GM19372 (cell line): ENCODE data around the gene GTPBP3.
"Not testable (repeated sequence)": the region's sequence is repeated elsewhere in the genome, so short reads cannot be mapped to it uniquely, and the experiment has no call there.

Source experiments
- ATAC-seq: cut with Tn5 transposase; IDR thresholded peaks from one replicate; pipeline ENCODE4 v1.9.1; 2021; ENCODE audit warnings: mild to moderate bottlenecking, low read depth, moderate library complexity; ENCODE audit not compliant: unreplicated experiment

GTPBP3 gene

DNA sequence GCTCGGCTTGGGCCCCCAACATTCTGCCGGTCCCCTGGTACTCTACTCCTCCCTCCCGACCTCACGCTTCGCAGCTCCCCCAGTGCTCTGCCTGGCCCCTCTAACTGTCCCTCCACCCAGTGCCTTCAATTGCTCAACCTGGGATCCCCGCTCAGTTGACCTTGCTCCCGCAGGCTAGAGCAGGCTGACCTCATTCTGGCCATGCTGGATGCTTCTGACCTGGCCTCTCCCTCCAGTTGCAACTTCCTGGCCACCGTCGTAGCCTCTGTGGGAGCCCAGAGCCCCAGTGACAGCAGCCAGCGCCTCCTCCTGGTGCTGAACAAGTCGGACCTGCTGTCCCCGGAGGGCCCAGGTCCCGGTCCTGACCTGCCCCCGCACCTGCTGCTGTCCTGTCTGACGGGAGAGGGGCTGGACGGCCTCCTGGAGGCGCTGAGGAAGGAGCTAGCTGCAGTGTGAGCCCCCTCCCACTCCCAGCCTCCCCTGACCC lies 3.6 kb downstream of the GTPBP3 start:
- ATAC-seq: no peak

DNA sequence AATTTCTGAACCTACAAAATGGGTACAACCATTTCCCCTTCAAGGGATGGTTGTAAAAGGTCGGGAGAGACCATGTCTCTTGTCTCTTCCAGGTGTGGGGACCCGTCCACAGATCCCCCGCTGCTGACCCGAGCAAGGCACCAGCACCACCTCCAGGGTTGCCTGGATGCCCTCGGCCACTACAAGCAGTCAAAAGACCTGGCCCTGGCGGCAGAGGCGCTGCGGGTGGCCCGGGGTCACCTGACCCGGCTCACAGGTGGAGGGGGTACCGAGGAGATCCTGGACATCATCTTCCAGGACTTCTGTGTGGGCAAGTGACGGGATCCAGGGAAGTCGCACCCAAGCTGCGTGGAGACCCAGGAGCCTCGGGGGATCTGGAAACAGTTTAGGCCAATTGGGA lies 4.0 kb downstream of the GTPBP3 start:
- ATAC-seq: no peak

GRCh38 chr19:17341845-17342244 lies 4.5 kb downstream of the GTPBP3 start:
- no peak for ATAC-seq

- no peak for ATAC-seq
Observed at GRCh38 chr19:17346109-17346671, 8.8 kb downstream of the GTPBP3 start.

DNA sequence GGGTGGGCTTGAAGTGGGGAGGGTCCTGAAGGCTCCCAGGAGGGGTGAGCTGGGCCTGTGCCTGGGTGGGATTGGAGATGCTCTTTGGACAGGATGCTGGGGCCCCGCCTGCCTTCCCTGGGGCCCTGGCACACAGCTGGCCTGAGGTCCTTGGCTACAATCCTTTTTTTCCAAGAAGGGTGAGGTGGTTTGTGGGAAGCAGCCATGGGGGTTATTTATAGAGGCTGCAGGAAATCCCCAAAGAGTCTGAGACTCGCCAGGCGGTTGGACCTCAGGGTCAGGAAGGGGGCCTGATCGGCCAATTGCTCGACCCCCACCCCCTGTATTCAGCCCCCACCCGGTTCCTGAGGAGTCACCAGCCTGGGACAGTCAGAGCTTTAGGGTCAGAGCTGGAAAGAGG lies 10.0 kb downstream of the GTPBP3 start:
- no peak for ATAC-seq

DNA sequence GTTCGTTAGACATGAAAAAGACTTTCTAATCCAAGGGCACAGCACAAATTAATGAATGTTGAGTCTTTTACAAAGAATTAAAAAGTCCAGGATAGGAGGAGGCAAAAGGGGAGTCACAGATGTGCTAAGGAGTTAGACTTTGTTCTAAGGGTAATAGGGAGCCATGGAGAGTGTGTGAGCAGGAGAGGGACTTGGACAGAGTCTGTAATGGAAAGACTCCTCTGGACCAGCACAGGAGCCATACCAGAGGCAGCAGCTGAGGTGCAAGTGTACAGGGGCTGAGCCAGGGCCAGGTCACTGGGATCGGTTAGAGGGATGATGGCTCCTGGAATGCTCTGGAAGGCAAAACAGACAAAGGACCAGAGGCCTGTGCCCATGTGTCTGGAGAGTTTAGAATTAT lies 10.5 kb downstream of the GTPBP3 start:
- no peak for ATAC-seq

GRCh38 chr19:17348700-17349099 lies 11.3 kb downstream of the GTPBP3 start:
- ATAC-seq: no peak

DNA sequence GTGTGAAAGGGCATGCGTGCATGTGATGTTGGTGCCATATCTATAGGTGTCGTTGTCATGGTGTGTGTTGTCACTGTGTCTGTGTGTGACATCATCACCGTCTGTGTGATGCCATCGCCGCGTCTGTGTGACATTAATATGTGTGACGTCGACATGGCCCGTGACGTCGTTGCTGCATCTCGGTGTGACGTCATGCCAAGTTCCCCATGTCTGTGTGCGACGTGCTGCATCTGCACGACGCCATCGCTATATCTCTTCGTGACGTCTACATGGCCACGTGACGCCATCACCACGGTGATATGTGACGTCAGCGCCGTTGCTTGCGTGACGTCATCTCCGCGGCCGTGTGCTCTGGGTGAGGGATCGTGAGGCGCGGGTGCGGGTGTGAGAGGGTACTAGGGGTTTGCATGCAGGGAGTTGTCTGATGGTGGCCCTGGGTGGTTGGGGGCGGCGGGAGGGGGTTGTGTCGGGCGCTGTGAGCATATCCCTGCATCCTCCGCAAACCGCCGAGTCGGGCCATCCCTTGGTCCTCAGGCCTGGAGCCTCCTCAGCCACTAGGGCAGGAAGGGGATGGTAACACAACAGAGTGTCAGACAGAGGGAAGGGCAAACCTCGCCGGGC lies 14.6 kb downstream of the GTPBP3 start:
- ATAC-seq: no peak

DNA sequence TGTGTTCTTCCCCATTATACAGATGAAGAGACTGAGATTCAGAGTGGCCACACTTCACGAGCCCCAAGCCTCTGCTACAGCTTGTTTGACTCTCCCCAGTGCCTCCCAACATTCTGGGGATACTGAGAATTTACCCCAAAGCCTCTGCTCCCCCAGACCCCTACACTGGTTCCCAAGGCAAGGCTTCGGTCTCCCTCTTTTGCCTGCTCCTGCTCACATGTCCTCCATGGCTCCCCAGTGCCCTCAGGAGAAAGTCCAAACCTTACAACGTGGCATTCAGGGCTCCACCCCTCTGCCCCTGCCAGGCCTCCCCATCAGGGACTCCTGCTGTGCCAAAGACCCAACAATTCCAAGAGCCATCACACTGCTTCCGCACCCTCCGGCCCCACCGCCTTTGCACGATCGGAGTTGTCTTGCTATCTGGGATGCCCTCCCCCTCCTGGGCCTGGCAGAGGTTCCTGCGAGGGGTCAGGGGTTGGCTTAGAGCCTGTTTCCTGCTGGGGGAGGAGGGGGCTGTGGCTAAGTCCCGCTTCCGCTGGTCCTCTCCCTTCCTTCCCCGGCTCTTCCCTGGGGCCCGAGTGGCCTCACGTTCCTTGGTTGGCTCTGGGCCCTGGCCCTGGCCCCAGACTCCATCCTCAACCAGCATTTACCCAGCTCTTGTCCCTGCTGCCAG lies 15.4 kb downstream of the GTPBP3 start:
- no peak for ATAC-seq

GRCh38 chr19:17353386-17353785 lies 16.0 kb downstream of the GTPBP3 start:
- ATAC-seq: no peak

- ATAC-seq: no peak
Observed at GRCh38 chr19:17357078-17357666, 19.8 kb downstream of the GTPBP3 start.

- no peak for ATAC-seq
Observed at GRCh38 chr19:17357724-17358123, 20.4 kb downstream of the GTPBP3 start.

- ATAC-seq: no peak
Observed at GRCh38 chr19:17358395-17358794, 21.0 kb downstream of the GTPBP3 start.

GRCh38 chr19:17359905-17360800 lies 22.8 kb downstream of the GTPBP3 start:
- no peak for ATAC-seq

GRCh38 chr19:17363852-17364605 lies 26.7 kb downstream of the GTPBP3 start:
- not testable (repeated sequence) for ATAC-seq

- no peak for ATAC-seq
Observed at GRCh38 chr19:17365361-17365760, 28.0 kb downstream of the GTPBP3 start.

DNA sequence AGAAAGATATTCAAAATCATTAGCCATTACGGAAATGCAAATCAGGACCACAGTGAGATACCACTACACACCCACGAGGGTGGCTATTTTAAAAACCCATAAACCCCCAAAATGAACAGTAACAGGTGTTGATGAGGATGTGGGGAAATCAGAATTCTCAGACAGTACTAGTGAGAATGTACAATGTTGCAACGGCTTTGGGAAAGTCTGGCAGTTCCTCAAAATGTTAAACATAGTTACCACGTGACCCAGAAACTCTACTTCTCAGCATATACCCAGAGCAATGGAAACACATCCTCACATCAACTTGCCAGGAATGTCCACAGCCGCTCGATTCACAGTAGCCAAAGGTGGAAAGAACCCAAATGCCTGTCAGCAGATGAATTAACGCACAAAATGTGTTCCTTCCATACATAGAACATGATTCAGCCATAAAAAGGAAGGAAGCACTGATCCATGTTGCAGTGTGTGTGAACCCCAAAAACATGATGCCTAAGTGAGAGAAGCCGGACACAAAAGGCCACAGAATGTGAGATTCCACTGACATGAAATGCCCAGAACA lies 32.8 kb downstream of the GTPBP3 start:
- ATAC-seq: peak; percentile 88

GRCh38 chr19:17376935-17377600 lies 39.7 kb downstream of the GTPBP3 start, which contains the start of gene PLVAP:
Gene PLVAP, minus strand, starts transcription at chr19:17377342. Its CDS starts 54 bp downstream, at chr19:17377288.
- no peak for ATAC-seq

DNA sequence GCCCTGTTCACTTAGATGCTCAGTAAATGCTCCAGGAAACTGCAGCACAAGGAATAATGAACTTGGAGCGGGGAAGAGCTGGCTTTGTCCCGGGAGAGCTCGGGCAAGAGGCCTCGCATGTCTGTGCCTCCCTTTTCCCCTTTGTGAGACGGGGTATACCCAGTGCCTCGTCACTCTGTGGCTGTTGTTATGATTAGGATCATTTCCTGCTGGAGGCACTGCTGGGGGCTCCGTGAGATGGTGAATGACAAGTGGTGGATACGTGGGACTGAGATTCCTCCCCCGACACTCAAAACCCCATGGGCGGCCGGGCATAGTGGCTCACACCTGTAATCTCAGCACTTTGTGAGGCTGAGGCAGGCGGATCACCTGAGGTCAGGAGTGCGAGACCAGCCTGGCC lies 40.9 kb downstream of the GTPBP3 start:
- no peak for ATAC-seq
